ENCODE data around the gene CTTNBP2. TPM values are rescaled to one million over a fixed set of nuclear protein-coding genes. Genes with fewer than 3 reads are reported as not detected.

The CTTNBP2 gene
- total RNA-seq, 6 experiments from 2014 or later, result not detected

GRCh38 chr7:117730390-117730789 is 142.9 kb downstream of the CTTNBP2 start:
- TF ChIP-seq CTCF (IDR thresholded peaks at IDR 0.05), result no peak
- Mint-ChIP-seq H3K4me1 (ENCODE audit: low read depth) (no peaks in the 10 kb centered on the region), H3K9me3 (peaks cover 3% of the 10 kb centered on the region), H3K27me3 (ENCODE audit: insufficient read depth) (no peaks in the 10 kb centered on the region; the same call in 1 of the 2 replicates), H3K4me3 (no peak overlapping the region), H3K36me3 (ENCODE audit: low read depth) (no peaks in the 10 kb centered on the region; the same call in 1 of the 2 replicates), H3K27ac (no peak overlapping the region)
- DNase-seq, result no peak

DNA sequence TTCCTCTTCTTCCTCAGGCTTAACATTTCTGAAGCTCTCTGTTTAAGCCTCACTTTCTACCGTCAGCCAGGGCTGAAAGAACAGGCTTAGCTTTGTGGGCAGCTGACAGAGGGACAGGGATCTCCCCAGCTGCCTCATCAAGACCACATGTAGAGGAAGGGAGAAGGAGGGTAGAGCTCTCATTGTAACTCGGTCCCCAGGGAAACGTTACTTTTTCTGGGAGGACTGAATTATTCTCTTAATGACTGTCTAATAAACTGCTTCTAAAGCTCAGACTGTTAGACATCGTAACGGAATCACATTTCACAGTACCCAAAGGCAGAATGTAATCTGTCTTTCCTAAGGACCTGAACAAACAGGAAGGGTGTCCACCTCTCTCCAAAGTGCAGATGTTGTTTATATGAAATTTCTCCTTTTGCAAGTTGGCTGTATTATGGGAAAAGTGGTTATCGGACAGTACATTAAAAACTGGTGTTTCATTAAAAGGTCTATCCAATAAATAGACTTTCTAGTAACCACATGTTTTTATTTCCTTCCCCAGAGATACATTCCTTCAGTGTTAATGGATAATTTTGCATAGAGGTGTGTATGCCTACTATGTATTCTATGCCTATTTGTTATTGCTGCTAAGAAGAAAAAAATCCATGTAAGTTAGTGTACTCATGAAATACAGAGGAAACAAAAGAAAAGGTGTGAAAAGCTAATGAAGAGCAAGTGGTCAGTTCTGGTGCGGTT is 144.2 kb downstream of the CTTNBP2 start:
- H3K27me3 Mint-ChIP-seq (ENCODE audit: insufficient read depth), result no peaks in the 10 kb centered on the region; the same call in 1 of the 2 replicates
- no peaks in the 10 kb centered on the region; the same call in 1 of the 2 replicates for H3K36me3 Mint-ChIP-seq (ENCODE audit: low read depth)
- peaks cover 3% of the 10 kb centered on the region for H3K9me3 Mint-ChIP-seq
- H3K27ac Mint-ChIP-seq, result no peak overlapping the region
- no peak for TF ChIP-seq CTCF (IDR thresholded peaks at IDR 0.05)
- DNase-seq, result no peak
- no peaks in the 10 kb centered on the region for H3K4me1 Mint-ChIP-seq (ENCODE audit: low read depth)
- H3K4me3 Mint-ChIP-seq, result no peak overlapping the region

DNA sequence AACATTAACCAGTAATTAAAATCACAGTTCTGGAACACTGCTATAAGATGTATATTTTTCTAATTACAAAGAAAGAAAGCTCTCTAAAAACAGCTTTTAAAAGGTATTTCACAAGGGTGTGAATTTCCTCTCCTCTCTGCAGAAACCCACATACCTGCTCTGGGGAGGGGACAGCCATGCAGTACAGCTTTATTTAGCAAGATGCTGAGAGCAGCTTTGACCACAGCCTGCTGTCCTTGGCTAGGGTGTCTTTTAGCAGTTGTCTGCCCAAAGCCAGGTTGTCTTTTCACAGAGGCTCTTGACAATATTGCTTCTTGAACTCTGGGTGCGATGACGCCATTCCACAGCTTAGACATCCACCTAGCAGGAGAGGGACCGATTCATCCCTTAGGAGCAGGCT is 148.3 kb downstream of the CTTNBP2 start:
- peaks cover 3% of the 10 kb centered on the region for H3K9me3 Mint-ChIP-seq
- H3K36me3 Mint-ChIP-seq (ENCODE audit: low read depth), result no peaks in the 10 kb centered on the region; the same call in 1 of the 2 replicates

DNA sequence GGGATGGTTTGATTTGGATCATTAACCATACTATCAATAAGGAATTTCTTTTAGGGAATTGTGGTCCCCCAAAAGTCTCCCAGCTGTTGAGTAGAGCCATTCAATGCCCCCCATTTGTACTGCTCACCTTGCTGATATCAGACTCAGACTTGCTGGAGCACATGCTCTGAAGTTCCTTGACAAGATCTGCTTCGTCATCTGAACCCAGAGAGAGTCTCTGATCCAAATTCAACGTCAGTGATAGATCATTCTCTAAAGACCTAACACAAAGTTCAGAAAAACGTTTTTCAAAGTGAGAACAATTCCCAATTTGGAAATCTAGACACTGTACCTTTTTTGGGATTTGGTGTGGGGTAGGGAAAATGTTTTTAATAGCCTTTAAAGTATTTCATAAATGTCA is 153.9 kb downstream of the CTTNBP2 start:
- Mint-ChIP-seq H3K27ac (no peak overlapping the region), H3K4me3 (no peak overlapping the region), H3K27me3 (ENCODE audit: insufficient read depth) (no peaks in the 10 kb centered on the region), H3K9me3 (no peaks in the 10 kb centered on the region), H3K36me3 (ENCODE audit: low read depth) (no peaks in the 10 kb centered on the region), H3K4me1 (ENCODE audit: low read depth) (no peaks in the 10 kb centered on the region)
- TF ChIP-seq CTCF (IDR thresholded peaks at IDR 0.05), result no peak
- DNase-seq, result no peak

More for the DNA sequence above, 148.3 kb downstream of the CTTNBP2 start:
- H3K27me3 Mint-ChIP-seq (ENCODE audit: insufficient read depth), result no peaks in the 10 kb centered on the region
- no peak overlapping the region for H3K4me3 Mint-ChIP-seq
- H3K4me1 Mint-ChIP-seq (ENCODE audit: low read depth), result no peaks in the 10 kb centered on the region
- DNase-seq, result no peak
- no peak for TF ChIP-seq CTCF (IDR thresholded peaks at IDR 0.05)
- H3K27ac Mint-ChIP-seq, result no peak overlapping the region

GRCh38 chr7:117718116-117718835 is 155.0 kb downstream of the CTTNBP2 start:
- no peak for DNase-seq
- Mint-ChIP-seq H3K27ac (no peak overlapping the region), H3K36me3 (ENCODE audit: low read depth) (no peaks in the 10 kb centered on the region), H3K4me3 (no peak overlapping the region), H3K9me3 (no peaks in the 10 kb centered on the region), H3K27me3 (ENCODE audit: insufficient read depth) (peaks cover 1% of the 10 kb centered on the region; the same call in 1 of the 2 replicates), H3K4me1 (ENCODE audit: low read depth) (no peaks in the 10 kb centered on the region)
- no peak for TF ChIP-seq CTCF (IDR thresholded peaks at IDR 0.05)
